CD4-positive, CD25-positive, alpha-beta regulatory T cell (primary cell): ENCODE measurements around the gene SLC13A4. TPM values are rescaled to one million over a fixed set of nuclear protein-coding genes. Genes with fewer than 3 reads are reported as not detected.

Experiments used
- ATAC-seq, 2 donors: fragments of 150-1000 bp; cut with Tn5 transposase; one replicate each; pipeline ENCODE4 v1.10.0; 2021; ENCODE audit warnings: low read depth in 2 of 2, moderate number of reproducible peaks in 2 of 2, moderate library complexity in 1 of 2
- DNase-seq, 3 donors: peaks; one replicate each; pipeline versions ENCODE4 v3.0.0 to v3.0.0-alpha.2; 2012 to 2022; ENCODE audit warnings: mixed read lengths in 1 of 3
- H3K27ac ChIP-seq: one replicate; pipeline ENCODE4 v1.7.0; 2013; ENCODE audit warnings: mild to moderate bottlenecking, low read length; ENCODE audit not compliant: insufficient read depth, poor library complexity, severe bottlenecking
- H3K27me3 ChIP-seq: one replicate; pipeline ENCODE4 v1.7.0; 2013; ENCODE audit warnings: low read length; ENCODE audit not compliant: control insufficient read depth, insufficient read depth
- H3K36me3 ChIP-seq: one replicate; pipeline ENCODE4 v1.7.0; 2013; ENCODE audit warnings: mild to moderate bottlenecking, low read length, moderate library complexity; ENCODE audit not compliant: control insufficient read depth, insufficient read depth
- H3K4me1 ChIP-seq: 2 replicates; pipeline ENCODE4 v1.7.0; 2013; ENCODE audit warnings: mild to moderate bottlenecking, low read length; ENCODE audit not compliant: insufficient read depth, control insufficient read depth, poor library complexity, severe bottlenecking
- H3K4me3 ChIP-seq: one replicate; pipeline ENCODE4 v1.7.0; 2013; ENCODE audit warnings: low read depth, mild to moderate bottlenecking, low read length, moderate library complexity
- H3K9me3 ChIP-seq, 2 experiments: 1 replicate in 1 of 2; 2 replicates in 1 of 2; pipeline ENCODE4 v1.7.0; 2013; ENCODE audit warnings: low read length in 2 of 2, mild to moderate bottlenecking in 1 of 2, moderate library complexity in 1 of 2; ENCODE audit not compliant: control insufficient read depth in 2 of 2
- H3K27ac Mint-ChIP-seq, 3 donors: one replicate each; pipeline ENCODE4 v1.8.0; 2020 to 2022; ENCODE audit warnings: mild to moderate bottlenecking in 3 of 3, mixed read lengths in 3 of 3, moderate library complexity in 2 of 3
- H3K27me3 Mint-ChIP-seq: one replicate; pipeline ENCODE4 v1.8.0; 2022; ENCODE audit warnings: mild to moderate bottlenecking, mixed read lengths
- H3K36me3 Mint-ChIP-seq: one replicate; pipeline ENCODE4 v1.8.0; 2020; ENCODE audit warnings: mixed read lengths
- H3K4me1 Mint-ChIP-seq, 4 donors: one replicate each; pipeline ENCODE4 v1.8.0; 2020 to 2022; ENCODE audit warnings: mixed read lengths in 4 of 4, mild to moderate bottlenecking in 1 of 4
- H3K4me3 Mint-ChIP-seq, 4 donors: one replicate each; pipeline ENCODE4 v1.8.0; 2020 to 2022; ENCODE audit warnings: mild to moderate bottlenecking in 4 of 4, mixed read lengths in 4 of 4, moderate library complexity in 3 of 4
- H3K9me3 Mint-ChIP-seq, 7 donors: one replicate each; pipeline ENCODE4 v1.8.0; 2020 to 2022; ENCODE audit warnings: mixed read lengths in 7 of 7, mild to moderate bottlenecking in 3 of 7, moderate library complexity in 2 of 7
- polyA plus RNA-seq, 4 donors: library from polyadenylated mRNA; unstranded; fragments of 300-500 nt; fragmentation: Illumina TruSeq; gene quantifications; one replicate each; pipeline ENCODE4 v1.2.3, GENCODE V29; 2021
- total RNA-seq: library from RNA; stranded (reverse); gene quantifications from one replicate; pipeline ENCODE4 v1.2.3, GENCODE V29; 2022

The SLC13A4 gene
- total and polyA plus RNA-seq, 5 donors from 2014 or later = 0.02 to 0.24 (median 0.03) TPM; not detected in 2

GRCh38 chr7:135770139-135770710, 42.2 kb upstream of the SLC13A4 start:
- no peak for ATAC-seq

GRCh38 chr7:135769005-135769802, 41.2 kb upstream of the SLC13A4 start:
- Mint-ChIP-seq H3K27ac (no peak overlapping the region), H3K4me1 (no peaks in the 10 kb centered on the region), H3K9me3 (peaks cover 0 to 1% (median 0%) of the 10 kb centered on the region in 7 donors), H3K36me3 (no peaks in the 10 kb centered on the region), H3K27me3 (no peaks in the 10 kb centered on the region), H3K4me3 (no peak overlapping the region)
- ATAC-seq = no peak
- Histone ChIP-seq H3K4me1 (no peaks in the 10 kb centered on the region), H3K9me3 (no peaks in the 10 kb centered on the region), H3K27me3 (peaks cover 3% of the 10 kb centered on the region), H3K36me3 (no peaks in the 10 kb centered on the region), H3K27ac (no peak overlapping the region), H3K4me3 (no peak overlapping the region)
- no peak for DNase-seq

More at GRCh38 chr7:135770139-135770710, 42.2 kb upstream of the SLC13A4 start:
- no peak overlapping the region for H3K27ac Mint-ChIP-seq
- peaks cover 3% of the 10 kb centered on the region for H3K27me3 ChIP-seq
- no peaks in the 10 kb centered on the region for H3K27me3 Mint-ChIP-seq
- no peak overlapping the region for H3K4me3 ChIP-seq
- no peak for DNase-seq
- peaks cover 0 to 1% (median 0%) of the 10 kb centered on the region in 7 donors for H3K9me3 Mint-ChIP-seq
- no peaks in the 10 kb centered on the region for H3K9me3 ChIP-seq
- no peaks in the 10 kb centered on the region for H3K4me1 ChIP-seq
- H3K4me1 Mint-ChIP-seq = no peaks in the 10 kb centered on the region
- H3K36me3 Mint-ChIP-seq = no peaks in the 10 kb centered on the region
- no peak overlapping the region for H3K27ac ChIP-seq
- no peaks in the 10 kb centered on the region for H3K36me3 ChIP-seq
- H3K4me3 Mint-ChIP-seq = no peak overlapping the region

- no peak overlapping the region for H3K27ac ChIP-seq
- H3K27ac Mint-ChIP-seq = no peak overlapping the region
- no peaks in the 10 kb centered on the region for H3K36me3 ChIP-seq
- H3K4me3 ChIP-seq = no peak overlapping the region
- DNase-seq (no peak), ATAC-seq (no peak)
- peaks cover 3% of the 10 kb centered on the region for H3K27me3 ChIP-seq
- no peaks in the 10 kb centered on the region for H3K36me3 Mint-ChIP-seq
- no peaks in the 10 kb centered on the region for H3K4me1 ChIP-seq
- H3K27me3 Mint-ChIP-seq = no peaks in the 10 kb centered on the region
- no peaks in the 10 kb centered on the region for H3K4me1 Mint-ChIP-seq
- H3K4me3 Mint-ChIP-seq = no peak overlapping the region
- no peaks in the 10 kb centered on the region for H3K9me3 ChIP-seq
- peaks cover 0 to 1% (median 0%) of the 10 kb centered on the region in 7 donors for H3K9me3 Mint-ChIP-seq
These were observed 40.5 kb upstream of the SLC13A4 start for GRCh38 chr7:135768467-135768866.

GRCh38 chr7:135768064-135768463, 40.1 kb upstream of the SLC13A4 start:
- H3K4me1 Mint-ChIP-seq = no peaks in the 10 kb centered on the region
- Histone ChIP-seq H3K36me3 (no peaks in the 10 kb centered on the region), H3K4me1 (no peaks in the 10 kb centered on the region), H3K27me3 (peaks cover 3% of the 10 kb centered on the region), H3K4me3 (no peak overlapping the region), H3K27ac (no peak overlapping the region), H3K9me3 (no peaks in the 10 kb centered on the region)
- no peaks in the 10 kb centered on the region for H3K36me3 Mint-ChIP-seq
- ATAC-seq (no peak), DNase-seq (no peak)
- no peaks in the 10 kb centered on the region for H3K27me3 Mint-ChIP-seq
- H3K9me3 Mint-ChIP-seq = peaks cover 0 to 1% (median 0%) of the 10 kb centered on the region in 7 donors
- H3K27ac Mint-ChIP-seq = no peak overlapping the region
- H3K4me3 Mint-ChIP-seq = no peak overlapping the region

- Histone ChIP-seq H3K4me3 (no peak overlapping the region), H3K9me3 (no peaks in the 10 kb centered on the region), H3K4me1 (no peaks in the 10 kb centered on the region), H3K27me3 (peaks cover 13% of the 10 kb centered on the region), H3K27ac (no peak overlapping the region), H3K36me3 (no peaks in the 10 kb centered on the region)
- no peak overlapping the region for H3K27ac Mint-ChIP-seq
- H3K4me1 Mint-ChIP-seq = peaks cover 0 to 4% (median 0%) of the 10 kb centered on the region in 4 donors
- ATAC-seq (no peak), DNase-seq (no peak)
- H3K27me3 Mint-ChIP-seq = peaks cover 5% of the 10 kb centered on the region
- peaks cover 0 to 1% (median 0%) of the 10 kb centered on the region in 7 donors for H3K9me3 Mint-ChIP-seq
- no peak overlapping the region for H3K4me3 Mint-ChIP-seq
- no peaks in the 10 kb centered on the region for H3K36me3 Mint-ChIP-seq
These were observed 35.3 kb upstream of the SLC13A4 start for GRCh38 chr7:135763261-135763660.

GRCh38 chr7:135761751-135762488, 33.9 kb upstream of the SLC13A4 start:
- Histone ChIP-seq H3K9me3 (no peaks in the 10 kb centered on the region), H3K27ac (no peak overlapping the region), H3K27me3 (peaks cover 10% of the 10 kb centered on the region), H3K36me3 (no peaks in the 10 kb centered on the region), H3K4me1 (no peaks in the 10 kb centered on the region), H3K4me3 (no peak overlapping the region)
- Mint-ChIP-seq H3K4me1 (peaks cover 0 to 4% (median 0%) of the 10 kb centered on the region in 4 donors), H3K27me3 (peaks cover 7% of the 10 kb centered on the region), H3K36me3 (no peaks in the 10 kb centered on the region), H3K27ac (no peak overlapping the region), H3K4me3 (no peak overlapping the region), H3K9me3 (peaks cover 0 to 1% (median 0%) of the 10 kb centered on the region in 7 donors)
- DNase-seq (no peak), ATAC-seq (no peak)

GRCh38 chr7:135759532-135759931, 31.5 kb upstream of the SLC13A4 start:
- no peak overlapping the region for H3K27ac ChIP-seq
- DNase-seq = no peak
- H3K9me3 ChIP-seq = no peaks in the 10 kb centered on the region
- Mint-ChIP-seq H3K36me3 (no peaks in the 10 kb centered on the region), H3K27ac (no peak overlapping the region), H3K27me3 (peaks cover 12% of the 10 kb centered on the region), H3K4me3 (no peak overlapping the region), H3K4me1 (peaks cover 0 to 4% (median 0%) of the 10 kb centered on the region in 4 donors), H3K9me3 (peaks cover 0 to 2% (median 0%) of the 10 kb centered on the region in 7 donors)
- H3K36me3 ChIP-seq = no peaks in the 10 kb centered on the region
- H3K27me3 ChIP-seq = peaks cover 10% of the 10 kb centered on the region
- no peak for ATAC-seq
- no peaks in the 10 kb centered on the region for H3K4me1 ChIP-seq
- H3K4me3 ChIP-seq = no peak overlapping the region
